HEK293T (cell line): ENCODE measurements around the gene MSMO1.
"Not testable (repeated sequence)": the region's sequence is repeated elsewhere in the genome, so short reads cannot be mapped to it uniquely, and the experiment has no call there.

Experiments used
- CTCF ChIA-PET: fragments of 350-600 bp; formaldehyde crosslinking; extraction: SDS; loops from one replicate; lab custom pipeline; 2021; ENCODE audit warnings: antibody characterized with exemption, inconsistent platforms; lab: Yijun Ruan, JAX
- POLR2A ChIA-PET: fragments of 350-600 bp; formaldehyde crosslinking; extraction: SDS; loops from one replicate; lab custom pipeline; 2020; ENCODE audit warnings: antibody characterized with exemption, inconsistent platforms; lab: Yijun Ruan, JAX
- DNase-seq: peaks from one replicate; pipeline ENCODE4 v3.0.0; 2012; ENCODE audit warnings: mixed read lengths; ENCODE audit errors: extremely low spot score
- ARNT ChIP-seq: fragments of 450-650 bp; IDR thresholded peaks from 2 replicates; pipeline ENCODE4 v1.6.1; 2017; ENCODE audit warnings: mild to moderate bottlenecking
- BHLHE40 ChIP-seq: fragments of 450-650 bp; IDR thresholded peaks from 2 replicates; pipeline ENCODE4 v1.6.1; 2016; ENCODE audit warnings: mild to moderate bottlenecking, moderate library complexity, borderline replicate concordance
- CTBP1 ChIP-seq: fragments of 450-650 bp; IDR thresholded peaks from 2 replicates; pipeline ENCODE4 v1.6.1; 2016; ENCODE audit warnings: borderline replicate concordance
- ELF4 ChIP-seq: fragments of 450-650 bp; IDR thresholded peaks from 2 replicates; pipeline ENCODE4 v1.6.1; 2017; ENCODE audit warnings: antibody characterized with exemption
- FOXA1 ChIP-seq: fragments of 450-650 bp; IDR thresholded peaks from 2 replicates; pipeline ENCODE4 v1.6.1; 2016; ENCODE audit warnings: mild to moderate bottlenecking
- FOXK2 ChIP-seq: fragments of 450-650 bp; IDR thresholded peaks from 2 replicates; pipeline ENCODE4 v1.6.1; 2016; ENCODE audit warnings: mild to moderate bottlenecking
- FOXM1 ChIP-seq: fragments of 450-650 bp; IDR thresholded peaks from 2 replicates; pipeline ENCODE4 v1.6.1; 2017; ENCODE audit warnings: mild to moderate bottlenecking, borderline replicate concordance
- HDGF ChIP-seq: fragments of 450-650 bp; IDR thresholded peaks from 2 replicates; pipeline ENCODE4 v1.6.1; 2017; ENCODE audit warnings: antibody characterized with exemption, borderline replicate concordance
- L3MBTL2 ChIP-seq: fragments of 450-650 bp; conservative IDR thresholded peaks from 2 replicates; pipeline ENCODE4 v1.6.1; 2016; ENCODE audit warnings: mild to moderate bottlenecking
- LEF1 ChIP-seq: fragments of 450-650 bp; IDR thresholded peaks from 2 replicates; pipeline ENCODE4 v1.6.1; 2017; ENCODE audit warnings: mild to moderate bottlenecking, borderline replicate concordance
- NFRKB ChIP-seq: fragments of 450-650 bp; IDR thresholded peaks from 2 replicates; pipeline ENCODE4 v1.6.1; 2016; ENCODE audit warnings: mild to moderate bottlenecking, moderate library complexity
- PKNOX1 ChIP-seq: fragments of 450-650 bp; IDR thresholded peaks from 2 replicates; pipeline ENCODE4 v1.6.1; 2016
- SP1 ChIP-seq: fragments of 450-650 bp; IDR thresholded peaks from 2 replicates; pipeline ENCODE4 v1.6.1; 2017
- SUZ12 ChIP-seq: fragments of 450-650 bp; IDR thresholded peaks from 2 replicates; pipeline ENCODE4 v1.6.1; 2016; ENCODE audit warnings: mild to moderate bottlenecking
- TARDBP ChIP-seq: fragments of 450-650 bp; IDR thresholded peaks from 2 replicates; pipeline ENCODE4 v1.6.1; 2016
- ZNF384 ChIP-seq: fragments of 450-650 bp; IDR thresholded peaks from 2 replicates; pipeline ENCODE4 v1.6.1; 2016

The MSMO1 gene

GRCh38 chr4:165335163-165335703 lies 7.8 kb downstream of the MSMO1 start:
- ChIA-PET POLR2A (no interaction called here), CTCF (no interaction called here)
- no peak for DNase-seq
- TF ChIP-seq PKNOX1 (no peak), SUZ12 (no peak)

GRCh38 chr4:165336743-165337142 lies 9.3 kb downstream of the MSMO1 start:
- POLR2A ChIA-PET, result no interaction called here
- CTCF ChIA-PET, result no interaction called here
- DNase-seq, result no peak
- TF ChIP-seq ARNT, result no peak
- TF ChIP-seq HDGF, result no peak
- TF ChIP-seq L3MBTL2, result no peak
- TF ChIP-seq TARDBP, result no peak
- TF ChIP-seq FOXA1, result no peak
- TF ChIP-seq FOXM1, result no peak
- no peak for TF ChIP-seq ZNF384
- TF ChIP-seq SUZ12, result no peak
- no peak for TF ChIP-seq ELF4
- TF ChIP-seq NFRKB, result no peak
- no peak for TF ChIP-seq BHLHE40
- no peak for TF ChIP-seq LEF1
- no peak for TF ChIP-seq CTBP1
- no peak for TF ChIP-seq SP1

GRCh38 chr4:165342340-165342739 lies 14.9 kb downstream of the MSMO1 start:
- CTCF ChIA-PET, DNase-seq: not testable (repeated sequence)
- POLR2A ChIA-PET, result interaction anchor here (2.9 kb wide), 1 partner anchor 15 kb away, joined by 12 read pairs; the partner anchor contains the start of gene MSMO1

GRCh38 chr4:165343353-165344191 lies 16.1 kb downstream of the MSMO1 start:
- POLR2A ChIA-PET, result interaction anchor here (2.9 kb wide), 1 partner anchor 16 kb away, joined by 12 read pairs; the partner anchor contains the start of gene MSMO1
- TF ChIP-seq NFRKB (no peak), HDGF (no peak), CTBP1 (no peak), SP1 (no peak), ELF4 (no peak), BHLHE40 (no peak), ARNT (no peak), FOXM1 (no peak), LEF1 (no peak), ZNF384 (no peak), L3MBTL2 (no peak), SUZ12 (no peak), PKNOX1 (no peak), TARDBP (no peak)
- CTCF ChIA-PET, result interaction anchor here (0.8 to 1.2 kb wide), 2 partner anchors 35 to 213 kb away, joined by 3 to 4 read pairs; partner anchors contain the start of gene CPE
- no peak for DNase-seq

- ChIA-PET POLR2A (interaction anchor here (1.3 kb wide), 1 partner anchor 18 kb away, joined by 3 read pairs; the partner anchor contains the start of gene MSMO1), CTCF (interaction anchor here (1.0 kb wide), 1 partner anchor 10 kb away, joined by 9 read pairs; no protein-coding TSS in a partner anchor)
- DNase-seq, result no peak
- TF ChIP-seq L3MBTL2 (no peak), FOXK2 (no peak), LEF1 (no peak), SUZ12 (no peak), NFRKB (no peak), SP1 (no peak), FOXM1 (no peak), ELF4 (no peak), HDGF (no peak), ZNF384 (no peak), ARNT (no peak)
Observed at GRCh38 chr4:165345666-165346417, 18.4 kb downstream of the MSMO1 start.

GRCh38 chr4:165347647-165348569 lies 20.4 kb downstream of the MSMO1 start:
- no peak for DNase-seq
- TF ChIP-seq ZNF384, result no peak
- no peak for TF ChIP-seq L3MBTL2
- TF ChIP-seq NFRKB, result no peak
- no peak for TF ChIP-seq ARNT
- no peak for TF ChIP-seq FOXA1
- TF ChIP-seq FOXK2, result no peak
- no peak for TF ChIP-seq CTBP1
- TF ChIP-seq LEF1, result no peak
- TF ChIP-seq ELF4, result no peak
- TF ChIP-seq FOXM1, result no peak
- no peak for TF ChIP-seq PKNOX1
- no peak for TF ChIP-seq BHLHE40
- no peak for TF ChIP-seq TARDBP
- TF ChIP-seq SUZ12, result no peak
- TF ChIP-seq SP1, result no peak
- TF ChIP-seq HDGF, result no peak
- ChIA-PET POLR2A (no interaction called here), CTCF (no interaction called here)
